PFSK-1 (cell line): ENCODE results near the gene AOPEP.

Experiments used
- FOXP2 ChIP-seq: optimal IDR thresholded peaks from 2 replicates; pipeline ENCODE3; 2011; ENCODE audit warnings: borderline replicate concordance, control low read depth, inconsistent platforms; ENCODE audit not compliant: insufficient read depth; ENCODE audit errors: extremely low read length, extremely low read depth
- POLR2AphosphoS5 ChIP-seq: IDR thresholded peaks from 2 replicates; pipeline ENCODE4 v1.6.1; 2012; ENCODE audit warnings: low read depth, mild to moderate bottlenecking, control low read depth, low read length, moderate library complexity
- REST ChIP-seq, 2 experiments: IDR thresholded peaks; 2 replicates each; pipeline versions ENCODE4 v1.6.1 to v1.8.0; 2011 to 2012; ENCODE audit warnings: low read depth in 2 of 2, low read length in 2 of 2, control low read depth in 1 of 2, inconsistent platforms in 1 of 2, mild to moderate bottlenecking in 1 of 2, moderate library complexity in 1 of 2; ENCODE audit not compliant: insufficient read depth in 1 of 2
- SIN3A ChIP-seq: IDR thresholded peaks from 2 replicates; pipeline ENCODE4 v1.6.1; 2012; ENCODE audit warnings: mild to moderate bottlenecking, low read length, moderate library complexity, borderline replicate concordance; ENCODE audit not compliant: insufficient read depth
- TAF1 ChIP-seq: IDR thresholded peaks from 2 replicates; pipeline ENCODE4 v1.6.1; 2012; ENCODE audit warnings: low read length, control low read depth, borderline replicate concordance; ENCODE audit not compliant: insufficient read depth

Gene AOPEP

GRCh38 chr9:94960964-94961363 lies 234.5 kb downstream of the AOPEP start:
- TF ChIP-seq POLR2AphosphoS5 (no peak), TAF1 (no peak), REST (IDR thresholded peaks at IDR 0.05; ENCODE audit: insufficient read depth in 1 of 2, low read depth in 2 of 2, low read length in 2 of 2) (no peak), SIN3A (no peak), FOXP2 (no peak)

- no peak for TF ChIP-seq POLR2AphosphoS5
- no peak for TF ChIP-seq REST (IDR thresholded peaks at IDR 0.05; ENCODE audit: insufficient read depth in 1 of 2, low read depth in 2 of 2, low read length in 2 of 2)
- no peak for TF ChIP-seq FOXP2
- TF ChIP-seq TAF1: no peak
- no peak for TF ChIP-seq SIN3A
Observed at GRCh38 chr9:94961870-94962269, 235.4 kb downstream of the AOPEP start.

- TF ChIP-seq TAF1 (no peak), POLR2AphosphoS5 (no peak), REST (IDR thresholded peaks at IDR 0.05; ENCODE audit: insufficient read depth in 1 of 2, low read depth in 2 of 2, low read length in 2 of 2) (no peak), FOXP2 (no peak), SIN3A (no peak)
Observed at GRCh38 chr9:94967482-94967881, 241.0 kb downstream of the AOPEP start.

GRCh38 chr9:94971378-94972131 lies 245.1 kb downstream of the AOPEP start:
- TF ChIP-seq REST (IDR thresholded peaks at IDR 0.05; ENCODE audit: insufficient read depth in 1 of 2, low read depth in 2 of 2, low read length in 2 of 2) (no peak), FOXP2 (no peak), POLR2AphosphoS5 (no peak), TAF1 (no peak), SIN3A (no peak)

- TF ChIP-seq REST (IDR thresholded peaks at IDR 0.05; ENCODE audit: insufficient read depth in 1 of 2, low read depth in 2 of 2, low read length in 2 of 2): no peak
- TF ChIP-seq SIN3A: no peak
- TF ChIP-seq POLR2AphosphoS5: no peak
Observed at GRCh38 chr9:94973451-94973941, 247.0 kb downstream of the AOPEP start.
